OCI-M1 (cell line): ENCODE data around the gene BHMT2.

Experiments
- DNase-seq: peaks from one replicate; lab custom pipeline; 2025; lab: John Stamatoyannopoulos, UW

The BHMT2 gene

GRCh38 chr5:79069488-79070349 is at the start of gene BHMT2, which contains the start of gene DMGDH:
BHMT2 (plus strand) TSS chr5:79069767; CDS start chr5:79069783, 16 bp downstream.
DMGDH (minus strand) TSS chr5:79069674; CDS start chr5:79069620, 54 bp downstream.
- DNase-seq = no peak

- peak; percentile 85 for DNase-seq
These were observed 48.6 kb upstream of the BHMT2 start for GRCh38 chr5:79020861-79021561.

- DNase-seq = peak; percentile 40
These were observed 47.8 kb upstream of the BHMT2 start for GRCh38 chr5:79021753-79022152.

GRCh38 chr5:79022771-79023170 is 46.8 kb upstream of the BHMT2 start:
- DNase-seq = no peak

GRCh38 chr5:79023348-79023747 is 46.2 kb upstream of the BHMT2 start:
- DNase-seq = no peak

- no peak for DNase-seq
These were observed 45.6 kb upstream of the BHMT2 start for GRCh38 chr5:79023947-79024346.

- DNase-seq = peak; percentile 77
These were observed 44.5 kb upstream of the BHMT2 start for GRCh38 chr5:79025054-79025472.

GRCh38 chr5:79030663-79031484 is 38.7 kb upstream of the BHMT2 start:
- no peak for DNase-seq

- DNase-seq = no peak
These were observed 38.1 kb upstream of the BHMT2 start for GRCh38 chr5:79031485-79031867.

GRCh38 chr5:79032031-79032695 is 37.4 kb upstream of the BHMT2 start:
- no peak for DNase-seq

GRCh38 chr5:79032782-79033181 is 36.8 kb upstream of the BHMT2 start:
- DNase-seq = no peak

- no peak for DNase-seq
These were observed 34.3 kb upstream of the BHMT2 start for GRCh38 chr5:79035237-79035636.

- no peak for DNase-seq
These were observed 32.8 kb upstream of the BHMT2 start for GRCh38 chr5:79036769-79037168.

GRCh38 chr5:79042188-79042587 is 27.4 kb upstream of the BHMT2 start:
- DNase-seq = no peak

GRCh38 chr5:79047199-79047598 is 22.4 kb upstream of the BHMT2 start:
- DNase-seq = no peak

GRCh38 chr5:79048437-79048836 is 21.1 kb upstream of the BHMT2 start:
- no peak for DNase-seq

GRCh38 chr5:79050498-79050897 is 19.1 kb upstream of the BHMT2 start:
- no peak for DNase-seq

- DNase-seq = no peak
These were observed 16.2 kb upstream of the BHMT2 start for GRCh38 chr5:79053321-79053720.

GRCh38 chr5:79055017-79055416 is 14.6 kb upstream of the BHMT2 start:
- no peak for DNase-seq

GRCh38 chr5:79056847-79057246 is 12.7 kb upstream of the BHMT2 start:
- DNase-seq = no peak

GRCh38 chr5:79059674-79060073 is 9.9 kb upstream of the BHMT2 start:
- DNase-seq = no peak

GRCh38 chr5:79062436-79062835 is 7.1 kb upstream of the BHMT2 start:
- DNase-seq = no peak
